DMS79 (cell line): ENCODE results near the gene AOC2.
"Not testable (repeated sequence)": the region's sequence is repeated elsewhere in the genome, so short reads cannot be mapped to it uniquely, and the experiment has no call there.

ENCODE experiments used
- DNase-seq: peaks from one replicate; lab custom pipeline; 2025; lab: John Stamatoyannopoulos, UW

AOC2 gene

DNA sequence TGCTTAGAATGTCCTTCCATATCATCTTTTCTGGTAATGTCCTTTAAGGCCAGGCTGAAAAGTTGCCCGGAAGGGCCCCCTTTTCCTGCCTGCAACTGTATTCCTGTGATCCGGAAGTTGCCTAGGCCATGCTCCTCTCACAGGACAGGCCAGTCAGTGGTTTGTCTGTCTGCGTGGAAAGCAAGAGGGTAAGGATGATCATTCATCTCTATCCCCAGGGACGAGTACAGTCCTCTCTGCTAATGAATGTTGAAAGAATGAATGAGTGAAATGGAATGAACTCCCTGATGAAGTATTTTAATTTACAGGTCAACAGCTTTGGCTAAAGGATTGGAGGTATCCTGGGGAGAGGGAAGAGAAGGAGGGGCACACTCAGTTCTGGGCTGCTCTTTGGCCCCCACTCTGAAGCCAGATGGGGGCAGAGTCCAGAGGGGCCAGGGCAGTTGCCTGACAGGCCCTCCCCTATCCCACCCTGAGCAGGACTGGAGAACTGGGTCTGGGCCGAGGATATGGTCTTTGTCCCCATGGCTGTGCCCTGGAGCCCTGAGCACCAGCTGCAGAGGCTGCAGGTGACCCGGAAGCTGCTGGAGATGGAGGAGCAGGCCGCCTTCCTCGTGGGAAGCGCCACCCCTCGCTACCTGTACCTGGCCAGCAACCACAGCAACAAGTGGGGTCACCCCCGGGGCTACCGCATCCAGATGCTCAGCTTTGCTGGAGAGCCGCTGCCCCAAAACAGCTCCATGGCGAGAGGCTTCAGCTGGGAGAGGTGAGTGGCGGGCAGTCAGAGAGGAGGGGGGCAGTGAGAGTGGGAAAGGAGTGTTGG lies 9.8 kb downstream of the AOC2 start:
- no peak for DNase-seq

DNA sequence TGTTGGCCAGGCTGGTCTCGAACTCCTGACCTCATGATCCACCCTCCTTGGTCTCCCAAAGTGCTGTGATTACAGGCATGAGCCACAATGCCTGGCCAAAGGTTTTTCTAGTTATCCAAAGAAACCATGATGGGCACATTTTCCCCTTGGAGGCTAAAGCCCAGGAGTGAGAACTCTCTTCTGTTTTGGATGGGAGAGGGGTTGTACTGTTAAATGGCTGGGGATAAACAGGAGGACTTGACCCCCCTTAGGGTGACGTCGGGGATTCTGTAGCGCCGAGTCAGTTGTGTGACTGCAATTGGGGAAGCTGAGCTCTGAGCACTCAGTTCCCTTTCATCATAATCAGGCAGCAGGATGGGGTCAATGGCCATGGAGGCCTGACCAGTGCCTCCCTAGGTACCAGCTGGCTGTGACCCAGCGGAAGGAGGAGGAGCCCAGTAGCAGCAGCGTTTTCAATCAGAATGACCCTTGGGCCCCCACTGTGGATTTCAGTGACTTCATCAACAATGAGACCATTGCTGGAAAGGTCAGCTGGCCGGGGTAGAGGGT lies 10.7 kb downstream of the AOC2 start:
- no peak for DNase-seq

DNA sequence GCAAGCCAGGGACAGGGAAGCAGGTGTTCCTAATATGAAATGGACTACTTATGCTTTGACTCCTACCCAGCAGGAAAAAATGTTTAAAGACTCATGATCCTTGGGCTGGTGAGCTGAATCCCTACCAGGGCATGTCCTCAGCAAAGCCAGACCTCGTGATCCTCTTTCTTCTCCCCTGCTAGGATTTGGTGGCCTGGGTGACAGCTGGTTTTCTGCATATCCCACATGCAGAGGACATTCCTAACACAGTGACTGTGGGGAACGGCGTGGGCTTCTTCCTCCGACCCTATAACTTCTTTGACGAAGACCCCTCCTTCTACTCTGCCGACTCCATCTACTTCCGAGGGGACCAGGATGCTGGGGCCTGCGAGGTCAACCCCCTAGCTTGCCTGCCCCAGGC lies 11.7 kb downstream of the AOC2 start:
- not testable (repeated sequence) for DNase-seq

- not testable (repeated sequence) for DNase-seq
Measured at GRCh38 chr17:42856516-42856915, 12.1 kb downstream of the AOC2 start.

DNA sequence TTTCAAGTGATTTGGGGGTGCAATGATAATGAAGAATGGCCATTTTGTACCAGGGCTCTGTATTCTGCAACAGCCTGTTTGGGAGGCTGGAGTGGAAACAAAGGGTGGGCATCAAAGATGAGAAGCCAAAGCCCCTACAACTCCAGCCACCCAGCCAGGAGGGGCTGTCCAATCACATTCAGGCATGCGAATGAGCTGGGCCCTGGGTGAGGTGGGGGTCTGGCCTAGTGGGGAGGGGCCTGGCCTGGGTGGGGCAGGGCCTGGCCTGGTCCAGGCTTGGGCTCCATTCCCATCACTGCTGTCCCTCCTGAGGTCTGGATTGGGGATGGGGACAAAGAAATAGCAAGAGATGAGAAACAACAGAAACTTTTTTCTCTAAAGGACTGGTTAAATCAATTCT lies 13.0 kb downstream of the AOC2 start:
- no peak for DNase-seq

DNA sequence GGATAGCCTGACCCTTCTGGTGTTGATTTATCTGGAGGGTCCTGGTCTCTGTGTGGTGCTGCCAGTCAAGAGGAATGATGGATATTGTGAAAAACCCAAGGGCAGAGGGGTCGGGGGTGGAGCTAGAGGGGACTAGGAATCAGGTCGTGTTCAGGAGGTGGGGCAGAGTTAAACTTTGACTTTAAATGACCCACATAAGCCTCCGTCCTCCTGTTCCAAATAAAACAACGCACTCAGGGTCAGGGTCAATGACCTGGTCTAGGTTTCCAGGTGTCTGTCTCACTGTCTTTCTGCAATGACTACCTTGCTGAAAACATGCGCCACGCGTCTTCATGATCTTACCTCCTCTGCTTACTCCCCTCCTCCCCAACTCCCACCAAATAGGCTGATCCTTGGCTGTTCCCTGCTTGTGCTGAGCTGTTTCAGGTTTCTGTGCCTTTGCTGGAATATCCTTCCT lies 21.3 kb downstream of the AOC2 start:
- no peak for DNase-seq

DNA sequence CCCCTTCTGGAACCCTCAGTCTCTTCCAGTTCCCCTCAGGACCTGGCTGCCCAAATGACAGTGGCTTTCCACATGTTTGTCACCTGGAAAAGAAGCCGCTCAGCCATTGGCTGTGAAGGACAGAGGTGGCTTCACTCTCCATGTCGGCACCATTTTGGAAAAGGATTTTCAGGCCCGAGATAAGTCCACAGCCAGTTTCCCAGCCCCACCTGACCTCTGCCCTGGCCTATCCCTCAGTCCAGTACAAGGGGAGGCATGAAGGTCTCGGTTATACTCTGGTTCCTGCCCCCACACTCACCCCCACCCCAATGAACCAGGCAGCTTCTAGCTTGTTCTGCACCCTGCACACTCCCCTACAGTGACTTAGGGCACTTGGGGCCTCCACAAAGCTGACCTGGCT lies 21.8 kb downstream of the AOC2 start:
- no peak for DNase-seq

DNA sequence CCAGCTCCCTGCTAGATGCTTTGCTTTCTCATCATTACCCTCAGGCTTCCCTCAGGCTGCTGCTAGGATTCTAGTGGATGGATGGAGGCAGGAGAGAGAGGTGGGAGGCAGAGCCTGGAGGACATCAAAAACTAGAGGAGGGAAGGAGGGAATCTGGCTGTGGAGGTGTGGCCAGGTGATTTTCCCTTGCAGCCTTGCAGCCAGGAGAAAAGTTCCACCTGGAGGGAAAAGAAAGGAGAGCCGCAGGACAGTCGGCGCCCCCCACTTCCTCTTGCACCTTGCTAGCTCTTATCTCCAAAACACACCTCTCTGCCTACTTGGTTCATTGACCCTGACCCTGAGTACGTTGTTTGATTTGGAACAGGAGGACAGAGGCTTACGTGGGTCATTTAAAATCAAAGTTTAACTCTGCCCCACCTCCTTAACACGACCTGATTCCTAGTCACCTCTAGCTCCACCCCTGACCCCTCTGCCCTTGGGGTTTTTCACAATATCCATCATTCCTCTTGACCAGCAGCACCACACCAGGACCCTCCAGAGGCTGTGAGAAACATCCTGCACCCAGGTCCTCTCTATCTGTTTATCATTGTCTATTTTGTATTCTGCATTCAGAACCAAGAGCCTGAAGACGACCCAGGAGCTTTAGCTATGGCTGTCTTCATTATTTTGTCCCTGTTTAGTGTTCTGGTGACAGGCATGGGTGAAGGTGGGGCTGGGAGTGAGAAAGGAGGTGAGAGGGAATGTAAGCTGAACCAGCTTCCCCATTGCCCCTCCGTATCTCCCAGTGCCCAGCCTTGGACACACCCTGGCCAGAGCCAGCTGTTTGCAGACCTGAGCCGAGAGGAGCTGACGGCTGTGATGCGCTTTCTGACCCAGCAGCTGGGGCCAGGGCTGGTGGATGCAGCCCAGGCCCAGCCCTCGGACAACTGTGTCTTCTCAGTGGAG lies 22.5 kb downstream of the AOC2 start:
- no peak for DNase-seq

- not testable (repeated sequence) for DNase-seq
Measured at GRCh38 chr17:42867694-42868261, 23.4 kb downstream of the AOC2 start.

DNA sequence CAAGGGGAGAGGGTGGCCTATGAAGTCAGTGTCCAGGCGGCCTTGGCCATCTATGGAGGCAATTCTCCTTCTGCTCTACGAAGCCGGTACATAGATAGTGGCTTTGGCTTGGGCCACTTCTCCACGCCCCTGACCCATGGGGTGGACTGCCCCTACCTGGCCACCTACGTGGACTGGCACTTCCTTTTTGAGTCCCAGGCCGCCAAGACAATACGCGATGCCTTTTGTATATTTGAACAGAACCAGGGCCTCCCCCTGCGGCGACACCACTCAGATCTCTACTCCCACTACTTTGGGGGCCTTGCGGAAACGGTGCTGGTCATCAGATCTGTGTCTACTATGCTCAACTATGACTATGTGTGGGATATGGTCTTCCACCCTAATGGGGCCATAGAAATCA lies 24.0 kb downstream of the AOC2 start:
- DNase-seq = no peak

DNA sequence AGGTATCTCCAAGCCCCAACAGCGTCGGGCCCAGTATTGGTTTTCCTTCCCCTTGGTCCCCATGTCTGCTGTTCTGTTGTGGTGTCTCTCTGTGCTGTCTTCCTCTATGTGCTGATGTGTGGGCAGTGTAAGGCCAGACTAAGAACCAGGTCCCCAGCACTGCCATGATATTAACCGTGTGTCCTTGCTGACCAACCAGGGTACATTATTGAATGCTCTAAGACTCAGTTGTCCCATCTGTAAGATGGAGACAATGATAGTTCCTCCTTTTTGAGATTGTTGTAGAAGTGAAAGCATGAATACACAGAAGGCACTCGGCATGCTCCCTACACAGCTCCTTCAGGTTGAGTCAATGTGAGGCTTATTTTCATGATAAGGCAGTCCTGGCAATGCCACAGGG lies 27.3 kb downstream of the AOC2 start:
- DNase-seq = no peak

DNA sequence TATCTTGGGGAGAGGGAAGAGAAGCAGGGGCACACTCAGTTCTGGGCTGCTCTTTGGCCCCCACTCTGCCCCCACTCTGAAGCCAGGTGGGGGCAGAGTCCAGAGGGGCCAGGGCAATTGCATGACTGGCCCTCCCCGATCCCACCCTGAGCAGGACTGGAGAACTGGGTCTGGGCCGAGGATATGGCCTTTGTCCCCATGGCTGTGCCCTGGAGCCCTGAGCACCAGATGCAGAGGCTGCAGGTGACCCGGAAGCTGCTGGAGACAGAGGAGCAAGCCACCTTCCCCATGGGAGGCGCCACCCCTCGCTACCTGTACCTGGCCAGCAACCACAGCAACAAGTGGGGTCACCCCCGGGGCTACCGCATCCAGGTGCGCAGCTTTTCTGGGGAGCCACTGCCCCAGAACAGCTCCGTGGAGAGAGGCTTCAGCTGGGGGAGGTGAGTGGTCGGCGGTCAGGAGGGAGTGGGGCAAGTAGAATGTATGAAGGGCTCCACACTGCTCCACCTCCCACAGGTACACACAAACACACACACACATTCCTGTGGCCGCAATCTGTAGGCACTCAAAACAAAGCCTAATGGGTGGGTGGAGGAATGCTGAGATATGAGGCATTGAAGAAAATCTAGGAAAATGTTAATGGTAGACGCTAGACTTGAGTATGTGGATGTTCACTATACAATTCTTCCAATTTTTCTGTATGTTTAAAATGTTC lies 28.0 kb downstream of the AOC2 start:
- DNase-seq = no peak

DNA sequence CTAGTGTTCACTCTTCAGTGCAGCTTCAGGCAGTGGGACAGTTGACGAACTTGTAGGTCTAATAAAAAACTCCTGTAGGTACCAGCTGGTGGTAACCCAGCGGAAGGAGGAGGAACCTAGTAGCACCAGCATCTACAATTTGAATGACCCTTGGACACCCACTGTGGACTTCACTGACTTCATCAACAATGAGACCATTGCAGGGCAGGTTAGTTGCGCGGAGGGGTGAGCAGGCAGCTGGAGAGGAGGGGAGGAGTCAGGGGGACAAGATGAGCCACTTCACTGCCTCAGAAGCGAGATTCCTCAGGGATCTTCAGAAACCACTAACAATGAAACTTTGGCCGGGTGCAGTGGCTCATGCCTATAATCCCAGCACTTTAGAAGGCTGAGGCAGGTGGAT lies 28.9 kb downstream of the AOC2 start:
- DNase-seq = no peak

- DNase-seq = not testable (repeated sequence)
Measured at GRCh38 chr17:42873932-42874695, 29.7 kb downstream of the AOC2 start.

GRCh38 chr17:42877037-42877436 lies 32.7 kb downstream of the AOC2 start:
- no peak for DNase-seq

GRCh38 chr17:42878123-42878880 lies 33.9 kb downstream of the AOC2 start:
- no peak for DNase-seq

DNA sequence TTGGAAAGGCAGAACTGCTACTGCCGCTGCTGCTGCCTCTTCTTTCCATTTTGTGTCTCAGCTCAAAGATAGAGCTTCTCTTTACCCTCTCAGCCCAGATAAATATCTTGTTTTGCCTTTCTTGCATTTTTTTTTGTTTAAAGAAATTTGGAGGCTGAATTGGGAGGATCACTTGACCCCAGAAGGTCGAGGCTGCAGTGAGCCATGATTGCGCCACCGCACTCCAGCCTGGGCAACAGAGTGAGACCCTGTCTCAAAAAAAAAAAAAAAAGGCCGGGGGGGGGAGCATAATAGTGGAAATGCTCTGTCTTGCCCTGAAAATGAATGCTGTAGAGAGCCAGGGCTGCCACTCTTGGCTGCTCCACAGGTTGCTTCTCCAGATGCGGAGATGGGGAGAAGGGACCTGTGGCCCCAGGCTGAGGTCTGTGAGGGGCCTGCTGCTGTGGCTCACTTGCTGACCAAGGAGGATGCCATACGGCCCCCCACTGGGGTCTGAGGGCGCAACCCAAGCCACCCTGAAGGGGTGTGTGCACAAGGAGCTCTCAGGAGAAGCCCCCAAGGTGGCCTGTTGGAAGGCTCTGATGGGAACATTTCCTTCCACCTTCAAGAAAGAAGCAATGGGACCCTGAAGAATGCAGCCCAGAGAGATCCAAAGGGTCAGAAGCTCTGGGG lies 34.7 kb downstream of the AOC2 start:
- no peak for DNase-seq

DNA sequence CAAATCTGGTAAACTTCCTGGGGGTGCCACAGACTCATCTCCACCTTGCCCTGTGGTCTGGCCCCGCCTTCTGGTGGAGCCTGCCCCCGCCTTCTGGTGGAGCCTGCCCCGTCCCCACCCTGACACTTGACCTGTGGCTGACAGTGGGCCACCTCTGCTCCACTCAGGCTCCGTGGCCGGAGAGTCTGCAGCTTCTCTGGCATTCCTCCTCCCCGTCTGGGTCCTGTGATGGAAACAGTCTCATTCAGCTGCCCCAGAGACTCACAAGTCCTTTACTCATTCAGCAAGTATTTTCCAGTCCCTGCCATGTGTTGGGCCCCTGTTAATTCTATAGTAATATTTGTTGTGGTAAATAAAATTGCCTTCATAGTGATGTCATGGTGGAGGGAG lies 35.2 kb downstream of the AOC2 start:
- no peak for DNase-seq

DNA sequence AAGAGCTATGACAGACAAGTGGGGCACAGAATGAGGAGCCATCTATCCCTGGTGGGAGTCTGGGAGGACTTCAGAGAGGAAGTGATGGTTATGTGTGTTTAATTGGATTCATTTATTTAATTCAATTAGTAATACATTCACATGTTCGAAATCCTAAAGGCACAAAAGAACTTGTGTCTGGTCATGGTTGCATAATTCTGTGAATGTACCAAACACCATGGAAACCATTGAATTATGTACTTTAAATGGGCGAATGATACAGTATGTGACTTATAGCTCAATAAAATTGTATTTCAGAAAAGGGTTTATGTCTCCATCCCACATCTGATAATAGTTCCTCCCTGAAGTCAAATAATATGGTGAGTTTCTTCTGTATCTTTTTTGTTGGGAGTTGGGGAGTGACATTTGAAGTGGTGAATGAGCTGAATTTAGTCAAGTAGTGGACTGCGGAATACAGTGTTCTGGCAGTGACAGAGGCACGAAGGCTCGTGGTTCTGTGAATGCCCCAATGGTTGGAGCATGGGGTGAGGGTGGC lies 36.5 kb downstream of the AOC2 start:
- DNase-seq = no peak
